HCT116 (cell line): ENCODE measurements around the gene VWA5A.

Source experiments
- TCF7L2 ChIP-seq: IDR thresholded peaks from 2 replicates; pipeline ENCODE4 v1.7.0; 2011; ENCODE audit warnings: borderline replicate concordance, inconsistent platforms; ENCODE audit not compliant: insufficient read depth, insufficient read length; ENCODE audit errors: extremely low read depth
- TF ChIP-seq, protein P1 (sequence below), 3 experiments: fragments of 200-600 bp in 1 of 3; sonication (generic) in 1 of 3; IDR thresholded peaks in 2 of 3; conservative IDR thresholded peaks in 1 of 3; 2 replicates each; pipeline ENCODE4 v1.5.1; 2012 to 2017; ENCODE audit warnings: low read depth in 2 of 3, low read length in 2 of 3, antibody characterized with exemption in 1 of 3, borderline replicate concordance in 1 of 3, control low read depth in 1 of 3, mild to moderate bottlenecking in 1 of 3, mixed read lengths in 1 of 3, mixed run types in 1 of 3, moderate library complexity in 1 of 3; ENCODE audit not compliant: insufficient read depth in 1 of 3

- TF ChIP-seq, protein P1, sequence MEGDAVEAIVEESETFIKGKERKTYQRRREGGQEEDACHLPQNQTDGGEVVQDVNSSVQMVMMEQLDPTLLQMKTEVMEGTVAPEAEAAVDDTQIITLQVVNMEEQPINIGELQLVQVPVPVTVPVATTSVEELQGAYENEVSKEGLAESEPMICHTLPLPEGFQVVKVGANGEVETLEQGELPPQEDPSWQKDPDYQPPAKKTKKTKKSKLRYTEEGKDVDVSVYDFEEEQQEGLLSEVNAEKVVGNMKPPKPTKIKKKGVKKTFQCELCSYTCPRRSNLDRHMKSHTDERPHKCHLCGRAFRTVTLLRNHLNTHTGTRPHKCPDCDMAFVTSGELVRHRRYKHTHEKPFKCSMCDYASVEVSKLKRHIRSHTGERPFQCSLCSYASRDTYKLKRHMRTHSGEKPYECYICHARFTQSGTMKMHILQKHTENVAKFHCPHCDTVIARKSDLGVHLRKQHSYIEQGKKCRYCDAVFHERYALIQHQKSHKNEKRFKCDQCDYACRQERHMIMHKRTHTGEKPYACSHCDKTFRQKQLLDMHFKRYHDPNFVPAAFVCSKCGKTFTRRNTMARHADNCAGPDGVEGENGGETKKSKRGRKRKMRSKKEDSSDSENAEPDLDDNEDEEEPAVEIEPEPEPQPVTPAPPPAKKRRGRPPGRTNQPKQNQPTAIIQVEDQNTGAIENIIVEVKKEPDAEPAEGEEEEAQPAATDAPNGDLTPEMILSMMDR (IDR thresholded peaks at IDR 0.05 in 2 of 3, conservative IDR thresholded peaks at IDR 0.05 in 1 of 3; ENCODE audit: borderline replicate concordance in 1 of 3, insufficient read depth in 1 of 3, low read depth in 2 of 3, low read length in 2 of 3) = no peak
- no peak for TF ChIP-seq TCF7L2
These were observed 56.9 kb downstream of the VWA5A start for GRCh38 chr11:124172101-124172500.
